Bone marrow (tissue), 2 donors: Measurements from ENCODE around the gene SRRM2.
"Not testable (repeated sequence)": the region's sequence is repeated elsewhere in the genome, so short reads cannot be mapped to it uniquely, and the experiment has no call there.

Experiments used
- DNase-seq, 2 donors: peaks; one replicate each; lab custom pipeline; 2025; lab: John Stamatoyannopoulos, UW

Gene SRRM2

DNA sequence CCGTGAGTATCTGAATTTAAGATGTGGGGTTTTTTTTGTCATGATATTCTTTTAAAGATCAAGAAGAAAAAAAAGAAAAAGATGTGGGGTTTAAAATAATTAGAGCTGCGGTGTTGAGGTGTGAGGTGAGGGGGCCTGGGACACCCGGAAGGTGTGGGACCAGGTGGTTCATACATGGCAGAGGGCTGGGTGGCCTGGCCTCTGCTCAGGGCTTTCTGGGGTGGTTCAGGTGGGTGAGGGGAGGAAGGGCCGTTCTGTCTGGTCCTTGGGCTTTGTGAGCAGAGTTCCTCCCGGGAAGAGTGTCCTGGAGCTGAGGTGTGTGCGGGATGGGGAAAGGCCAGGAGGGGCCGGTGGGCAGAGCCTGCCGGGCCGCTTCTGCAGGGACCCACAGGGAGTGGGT lies 37.4 kb upstream of the SRRM2 start:
- no peak for DNase-seq

- peak; percentile 46 to 54 for DNase-seq
These were observed 36.9 kb upstream of the SRRM2 start for GRCh38 chr16:2715519-2715918.

GRCh38 chr16:2715966-2716885 lies 36.2 kb upstream of the SRRM2 start:
- no peak for DNase-seq

DNA sequence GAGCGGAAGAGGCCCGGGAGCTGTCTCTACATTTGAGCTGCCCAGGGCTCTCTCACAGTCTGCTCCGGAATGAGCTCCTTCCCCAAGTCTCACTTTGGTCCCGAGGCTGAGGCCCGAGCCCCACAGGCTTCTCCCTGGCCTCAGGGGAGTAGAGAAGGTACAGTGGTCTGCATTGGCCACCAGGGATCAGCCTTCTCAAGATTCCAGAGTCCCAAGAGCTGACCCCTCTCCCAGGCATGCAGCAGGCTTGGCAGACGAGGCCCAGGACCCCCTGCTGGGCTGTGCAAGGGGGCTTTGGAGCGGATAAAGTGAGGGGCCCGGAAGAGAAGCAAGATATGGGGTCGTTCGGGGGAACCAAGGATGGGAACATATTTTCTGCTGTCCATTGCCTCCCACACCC lies 35.5 kb upstream of the SRRM2 start:
- DNase-seq, result no peak

GRCh38 chr16:2717383-2718263 lies 34.8 kb upstream of the SRRM2 start:
- no peak for DNase-seq

- no peak for DNase-seq
These were observed 32.9 kb upstream of the SRRM2 start for GRCh38 chr16:2719328-2720063.

GRCh38 chr16:2720064-2720457 lies 32.4 kb upstream of the SRRM2 start, which contains the start of gene PRSS27:
PRSS27 (minus strand) TSS chr16:2720224; CDS start chr16:2720160, 64 bp downstream.
- no peak for DNase-seq

- DNase-seq, result peak; percentile 73 to 94
These were observed 31.5 kb upstream of the SRRM2 start for GRCh38 chr16:2720719-2721633.

GRCh38 chr16:2721634-2722173 lies 30.7 kb upstream of the SRRM2 start:
- not testable (repeated sequence) for DNase-seq

- no peak for DNase-seq
These were observed 28.3 kb upstream of the SRRM2 start for GRCh38 chr16:2724088-2724676.

DNA sequence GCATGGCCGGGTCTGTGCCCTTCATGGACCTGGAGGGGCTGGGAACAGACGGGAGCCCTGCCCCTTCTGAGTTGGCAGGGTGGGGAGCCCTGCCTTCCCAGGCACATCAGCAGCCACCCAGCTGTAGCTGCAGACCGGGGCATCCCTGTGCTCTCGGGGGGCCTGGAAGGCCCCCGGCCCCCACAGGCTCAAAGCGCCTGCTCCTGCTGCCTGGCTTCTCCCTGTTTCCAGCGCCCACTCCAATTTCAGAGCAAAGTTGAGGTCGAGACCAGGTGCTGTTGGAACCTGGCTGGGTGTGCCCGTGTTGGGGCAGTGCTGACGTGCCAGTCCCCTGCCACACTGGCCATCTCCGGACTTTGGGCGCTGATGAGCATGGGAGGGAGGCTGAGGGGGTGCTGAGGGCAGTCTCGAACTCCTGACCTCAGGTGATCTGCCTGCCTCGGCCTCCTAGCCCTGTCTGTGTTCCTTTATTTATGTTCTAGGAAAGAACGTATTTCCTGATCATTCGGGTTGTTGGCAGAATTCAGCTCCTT lies 27.6 kb upstream of the SRRM2 start:
- no peak for DNase-seq

- DNase-seq, result no peak
These were observed 25.5 kb upstream of the SRRM2 start for GRCh38 chr16:2726923-2727322.

- DNase-seq, result no peak
These were observed 24.4 kb upstream of the SRRM2 start for GRCh38 chr16:2728034-2728433.

DNA sequence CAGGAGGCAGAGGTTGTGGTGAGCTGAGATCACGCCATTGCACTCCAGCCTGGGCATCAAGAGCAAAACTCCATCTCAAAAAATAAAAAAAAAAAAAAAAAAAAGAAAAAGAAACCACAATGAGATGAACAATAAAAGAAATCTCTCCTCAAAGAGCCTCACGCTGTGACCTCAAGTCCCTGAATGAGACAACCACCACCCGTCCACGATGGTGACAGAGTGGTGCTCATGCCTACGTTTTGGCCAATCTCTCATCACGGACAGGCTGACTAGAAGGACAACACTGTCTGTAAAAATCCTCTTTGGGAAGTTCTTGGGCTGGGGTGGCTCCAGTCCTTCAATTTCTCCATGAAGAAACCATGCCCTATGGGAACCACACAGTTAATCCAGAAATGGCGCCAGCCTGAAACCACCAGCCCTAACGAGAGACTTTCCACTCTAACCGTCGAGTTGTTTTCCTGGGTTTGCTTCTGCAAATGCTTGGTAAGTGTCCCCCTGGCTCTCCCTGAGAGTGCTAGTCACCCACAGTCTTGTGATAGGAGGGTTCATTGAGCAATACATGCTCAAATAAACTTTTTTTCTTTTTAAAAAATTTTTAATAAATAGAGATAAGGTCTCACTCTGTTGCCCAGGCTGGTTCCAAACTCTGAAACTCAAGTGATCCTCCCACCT lies 17.5 kb upstream of the SRRM2 start:
- DNase-seq, result no peak

GRCh38 chr16:2736476-2737237 lies 15.8 kb upstream of the SRRM2 start:
- DNase-seq, result no peak

GRCh38 chr16:2737238-2737605 lies 15.2 kb upstream of the SRRM2 start:
- no peak for DNase-seq

DNA sequence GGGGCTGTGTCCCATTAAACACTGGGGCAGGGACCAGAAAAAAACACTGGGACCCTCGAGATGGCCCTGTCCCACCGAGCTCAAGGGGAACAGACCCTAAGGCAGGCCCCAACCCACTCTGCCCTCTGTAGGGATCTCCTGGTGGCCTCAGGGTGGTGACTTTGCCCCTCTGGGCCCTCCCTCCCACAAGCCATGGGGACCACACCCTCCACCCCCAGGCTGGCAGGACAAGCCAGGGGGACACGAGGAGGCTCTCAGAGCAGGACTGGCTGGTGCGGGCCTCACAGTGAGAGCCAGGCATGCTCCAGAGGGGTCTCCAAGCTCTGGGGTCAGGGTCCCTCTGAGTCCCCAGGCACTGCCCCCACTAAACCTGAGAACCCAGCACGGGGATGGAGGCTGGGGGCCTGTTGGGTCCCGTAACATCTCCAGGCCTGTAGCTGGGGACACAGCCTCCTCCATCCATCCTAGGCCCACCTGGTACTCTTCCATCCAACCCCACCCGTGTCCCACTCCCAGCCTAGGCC lies 14.5 kb upstream of the SRRM2 start:
- DNase-seq, result no peak

- DNase-seq, result no peak
These were observed 13.8 kb upstream of the SRRM2 start for GRCh38 chr16:2738615-2739014.
